OCI-LY3 (cell line): ENCODE results near the gene ACACB.

Experiments
- H2AFZ ChIP-seq: fragments of 200-600, 300-600 bp; shearing (Covaris generic); 2 replicates; pipeline ENCODE4 v1.6.0; 2014; ENCODE audit warnings: antibody characterized with exemption, low read depth, low read length
- H3K27ac ChIP-seq: fragments of 200-600, 300-600 bp; sonication (generic); 2 replicates; pipeline ENCODE4 v1.5.1; 2014; ENCODE audit warnings: mild to moderate bottlenecking, low read length, moderate library complexity, mixed read lengths
- H3K27me3 ChIP-seq: fragments of 200-600, 300-600 bp; sonication (generic); 2 replicates; pipeline ENCODE4 v1.6.1; 2014; ENCODE audit warnings: low read depth, low read length, mixed read lengths
- H3K36me3 ChIP-seq: fragments of 200-600, 300-600 bp; sonication (generic); replicated peaks from 2 replicates; pipeline ENCODE3; 2014; ENCODE audit warnings: low read depth, low read length, mixed read lengths
- H3K4me1 ChIP-seq: fragments of 300-600, 200-600 bp; sonication (generic); 2 replicates; pipeline ENCODE4 v1.6.1; 2014; ENCODE audit warnings: low read length, mixed read lengths
- H3K4me2 ChIP-seq: fragments of 200-600, 300-600 bp; sonication (generic); 2 replicates; pipeline ENCODE4 v1.6.1; 2014; ENCODE audit warnings: low read length, mixed read lengths
- H3K4me3 ChIP-seq: fragments of 300-600, 200-600 bp; sonication (generic); 2 replicates; pipeline ENCODE4 v1.5.1; 2014; ENCODE audit warnings: antibody characterized with exemption, mild to moderate bottlenecking, low read length, moderate library complexity
- H3K79me2 ChIP-seq: fragments of 300-600, 200-600 bp; shearing (Covaris generic); 2 replicates; pipeline ENCODE4 v1.6.1; 2014; ENCODE audit warnings: mild to moderate bottlenecking, low read length, mixed read lengths
- H3K9ac ChIP-seq: fragments of 300-600, 200-600 bp; shearing (Covaris generic); 2 replicates; pipeline ENCODE4 v1.6.0; 2014; ENCODE audit warnings: mild to moderate bottlenecking, low read length, moderate library complexity
- H3K9me3 ChIP-seq: fragments of 200-600, 300-600 bp; shearing (Covaris generic); 2 replicates; pipeline ENCODE4 v1.6.1; 2014; ENCODE audit warnings: low read length, mixed read lengths; ENCODE audit not compliant: insufficient read depth
- H4K20me1 ChIP-seq: fragments of 200-600, 300-600 bp; sonication (generic); 2 replicates; pipeline ENCODE4 v1.6.1; 2016; ENCODE audit warnings: low read length, mixed read lengths; ENCODE audit not compliant: insufficient read depth
- CTCF ChIP-seq: fragments of 200-600, 300-600 bp; sonication (generic); IDR thresholded peaks from 2 replicates; pipeline ENCODE4 v1.5.1; 2014; ENCODE audit warnings: antibody characterized with exemption, low read length, low read depth
- EZH2phosphoT487 ChIP-seq: fragments of 200-600 bp; shearing (Covaris generic); IDR thresholded peaks from 2 replicates; pipeline ENCODE4 v1.6.1; 2018; ENCODE audit warnings: antibody characterized with exemption, mixed run types, low read depth

ACACB gene

GRCh38 chr12:109289004-109289403, 172.6 kb downstream of the ACACB start:
- Histone ChIP-seq H3K9ac (no peak overlapping the region), H3K4me2 (no peak overlapping the region), H3K9me3 (no peaks in the 10 kb centered on the region), H3K4me1 (no peaks in the 10 kb centered on the region), H3K27ac (no peak overlapping the region), H4K20me1 (no peaks in the 10 kb centered on the region), H3K27me3 (no peaks in the 10 kb centered on the region), H2AFZ (no peak overlapping the region), H3K36me3 (no peaks in the 10 kb centered on the region), H3K79me2 (no peaks in the 10 kb centered on the region), H3K4me3 (no peak overlapping the region)
- no peak for TF ChIP-seq CTCF
- no peak for TF ChIP-seq EZH2phosphoT487

GRCh38 chr12:109289551-109289950, 173.2 kb downstream of the ACACB start:
- Histone ChIP-seq H3K36me3 (no peaks in the 10 kb centered on the region), H3K79me2 (no peaks in the 10 kb centered on the region), H3K4me1 (no peaks in the 10 kb centered on the region), H3K27me3 (no peaks in the 10 kb centered on the region), H3K9me3 (no peaks in the 10 kb centered on the region), H4K20me1 (no peaks in the 10 kb centered on the region), H3K4me3 (no peak overlapping the region), H3K9ac (no peak overlapping the region), H3K4me2 (no peak overlapping the region), H3K27ac (no peak overlapping the region), H2AFZ (no peak overlapping the region)
- TF ChIP-seq EZH2phosphoT487 (no peak), CTCF (no peak)

- Histone ChIP-seq H3K79me2 (no peaks in the 10 kb centered on the region), H4K20me1 (no peaks in the 10 kb centered on the region), H3K4me2 (no peak overlapping the region), H3K27me3 (no peaks in the 10 kb centered on the region), H3K4me1 (no peaks in the 10 kb centered on the region), H3K36me3 (no peaks in the 10 kb centered on the region), H3K9ac (no peak overlapping the region), H3K9me3 (no peaks in the 10 kb centered on the region), H2AFZ (no peak overlapping the region), H3K27ac (no peak overlapping the region), H3K4me3 (no peak overlapping the region)
- no peak for TF ChIP-seq CTCF
- no peak for TF ChIP-seq EZH2phosphoT487
Observed at GRCh38 chr12:109290061-109290460, 173.7 kb downstream of the ACACB start.

- no peaks in the 10 kb centered on the region for H4K20me1 ChIP-seq
- H3K27ac ChIP-seq, result no peak overlapping the region
- H3K9ac ChIP-seq, result no peak overlapping the region
- H3K4me2 ChIP-seq, result no peak overlapping the region
- no peak overlapping the region for H2AFZ ChIP-seq
- no peaks in the 10 kb centered on the region for H3K27me3 ChIP-seq
- TF ChIP-seq EZH2phosphoT487 (no peak), CTCF (no peak)
- no peaks in the 10 kb centered on the region for H3K9me3 ChIP-seq
- no peaks in the 10 kb centered on the region for H3K79me2 ChIP-seq
- H3K36me3 ChIP-seq, result no peaks in the 10 kb centered on the region
- H3K4me3 ChIP-seq, result no peak overlapping the region
- H3K4me1 ChIP-seq, result no peaks in the 10 kb centered on the region
Observed at GRCh38 chr12:109291117-109291516, 174.7 kb downstream of the ACACB start.
